GM21529 (cell line): ENCODE data around the gene SLC25A11.

Experiments used
- ATAC-seq: cut with Tn5 transposase; IDR thresholded peaks from one replicate; pipeline ENCODE4 v1.9.1; 2021; ENCODE audit not compliant: unreplicated experiment

Gene SLC25A11

GRCh38 chr17:4939796-4940554 is at the start of gene SLC25A11, which contains the start of gene RNF167:
TSS of gene SLC25A11 (minus strand) at chr17:4940046. CDS start at chr17:4939910, 136 bp downstream.
TSS of gene RNF167 (plus strand) at chr17:4940268. CDS start at chr17:4940910, 642 bp downstream.
- peak; percentile 69 for ATAC-seq

GRCh38 chr17:4987767-4988567 is 48.1 kb upstream of the SLC25A11 start:
- no peak for ATAC-seq

GRCh38 chr17:4986951-4987766 is 47.3 kb upstream of the SLC25A11 start, which contains the start of gene CAMTA2:
TSS of gene CAMTA2 (minus strand) at chr17:4987675. CDS start at chr17:4986222, 1,453 bp downstream.
- ATAC-seq = peak; percentile 73

GRCh38 chr17:4986403-4986802 is 46.6 kb upstream of the SLC25A11 start:
- ATAC-seq = no peak

- no peak for ATAC-seq
These were observed 42.5 kb upstream of the SLC25A11 start for GRCh38 chr17:4982305-4982704.

- ATAC-seq = no peak
These were observed 40.9 kb upstream of the SLC25A11 start for GRCh38 chr17:4980644-4981216.

- ATAC-seq = no peak
These were observed 38.9 kb upstream of the SLC25A11 start for GRCh38 chr17:4978726-4979125.

GRCh38 chr17:4974115-4974670 is 34.3 kb upstream of the SLC25A11 start:
- no peak for ATAC-seq

GRCh38 chr17:4973256-4974114 is 33.6 kb upstream of the SLC25A11 start:
- ATAC-seq = no peak

GRCh38 chr17:4972752-4973151 is 32.9 kb upstream of the SLC25A11 start:
- no peak for ATAC-seq

GRCh38 chr17:4972322-4972721 is 32.5 kb upstream of the SLC25A11 start:
- ATAC-seq = no peak

- no peak for ATAC-seq
These were observed 32.0 kb upstream of the SLC25A11 start for GRCh38 chr17:4971826-4972225.

- ATAC-seq = no peak
These were observed 30.4 kb upstream of the SLC25A11 start for GRCh38 chr17:4970273-4970672.

- ATAC-seq = no peak
These were observed 29.8 kb upstream of the SLC25A11 start for GRCh38 chr17:4969551-4970173.

- no peak for ATAC-seq
These were observed 29.3 kb upstream of the SLC25A11 start for GRCh38 chr17:4969047-4969550.

GRCh38 chr17:4968486-4969046 is 28.7 kb upstream of the SLC25A11 start:
- ATAC-seq = no peak

GRCh38 chr17:4967539-4968485 is 28.0 kb upstream of the SLC25A11 start, which contains the start of gene SPAG7:
TSS of gene SPAG7 (minus strand) at chr17:4967817. CDS start at chr17:4967804, 13 bp downstream.
- peak; percentile 53 for ATAC-seq
